HG03520 (cell line): Measurements from ENCODE around the gene TCP10L.

Experiments used
- ATAC-seq: cut with Tn5 transposase; IDR thresholded peaks from one replicate; pipeline ENCODE4 v1.9.1; 2021; ENCODE audit warnings: mild to moderate bottlenecking, moderate library complexity; ENCODE audit not compliant: unreplicated experiment

Gene TCP10L

DNA sequence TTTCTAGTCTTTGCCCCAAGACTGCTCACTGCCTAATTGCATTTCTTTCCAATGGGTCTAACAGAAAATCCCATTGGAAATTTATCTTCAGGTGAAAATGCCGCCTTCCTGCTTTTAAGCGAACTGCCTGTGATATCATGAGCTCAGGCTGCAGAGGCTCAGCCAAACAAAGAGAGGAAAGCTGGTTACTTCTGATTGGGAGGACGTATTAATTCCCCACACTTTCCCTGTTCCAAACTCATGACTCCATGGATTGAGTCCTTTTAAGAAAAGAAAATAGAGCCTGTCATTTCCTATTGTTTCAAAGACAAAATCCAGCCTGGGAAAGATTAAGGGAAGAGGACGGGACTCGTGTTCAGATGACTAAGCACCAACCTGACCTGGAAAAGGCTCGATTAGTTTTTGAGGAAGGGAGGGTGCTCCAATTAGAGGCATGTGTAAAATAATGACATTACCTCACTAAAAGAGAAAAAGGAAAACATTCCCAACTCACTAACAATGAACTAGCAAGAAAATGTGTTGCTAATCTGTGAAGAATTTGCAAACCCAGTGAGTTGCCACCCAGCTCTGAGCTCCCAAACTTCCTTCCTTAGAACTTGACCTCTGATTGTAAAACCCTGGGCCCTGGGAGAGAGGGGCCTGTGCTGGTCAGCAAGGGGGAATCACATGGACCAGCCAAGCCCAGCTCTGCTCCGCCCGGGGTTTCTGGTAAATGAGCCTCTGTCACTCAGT, 61.2 kb downstream of the TCP10L start:
- ATAC-seq = no peak
